IPS-18c (cell line): ENCODE results near the gene PHETA1.
"Not testable (repeated sequence)": the region's sequence is repeated elsewhere in the genome, so short reads cannot be mapped to it uniquely, and the experiment has no call there.

Source experiments
- H3K4me3 ChIP-seq: 2 replicates; pipeline ENCODE4 v1.7.0; 2013; ENCODE audit warnings: low read depth, mild to moderate bottlenecking, low read length, moderate library complexity; ENCODE audit not compliant: insufficient read depth
- H3K9me3 ChIP-seq: one replicate; pipeline ENCODE4 v1.6.1; 2013; ENCODE audit warnings: mild to moderate bottlenecking, low read length, moderate library complexity; ENCODE audit not compliant: control insufficient read depth, insufficient read depth

The PHETA1 gene

GRCh38 chr12:111390910-111391309 is 22.0 kb upstream of the PHETA1 start:
- H3K9me3 ChIP-seq: peaks cover 2% of the 10 kb centered on the region
- no peak overlapping the region for H3K4me3 ChIP-seq

GRCh38 chr12:111389635-111390034 is 20.7 kb upstream of the PHETA1 start:
- Histone ChIP-seq H3K9me3 (peaks cover 2% of the 10 kb centered on the region), H3K4me3 (no peak overlapping the region)

- Histone ChIP-seq H3K9me3 (peaks cover 2% of the 10 kb centered on the region), H3K4me3 (no peak overlapping the region)
Observed at GRCh38 chr12:111387747-111388323, 18.9 kb upstream of the PHETA1 start.

GRCh38 chr12:111386885-111387284 is 18.0 kb upstream of the PHETA1 start:
- no peak overlapping the region for H3K4me3 ChIP-seq

GRCh38 chr12:111384596-111384995 is 15.7 kb upstream of the PHETA1 start:
- no peaks in the 10 kb centered on the region for H3K9me3 ChIP-seq

More at GRCh38 chr12:111386885-111387284, 18.0 kb upstream of the PHETA1 start:
- H3K9me3 ChIP-seq: no peaks in the 10 kb centered on the region

GRCh38 chr12:111379942-111380554 is 11.2 kb upstream of the PHETA1 start:
- H3K9me3 ChIP-seq: peaks cover 2% of the 10 kb centered on the region
- H3K4me3 ChIP-seq: no peak overlapping the region

More at GRCh38 chr12:111384596-111384995, 15.7 kb upstream of the PHETA1 start:
- H3K4me3 ChIP-seq: no peak overlapping the region

- Histone ChIP-seq H3K4me3 (no peak overlapping the region), H3K9me3 (peaks cover 2% of the 10 kb centered on the region)
Observed at GRCh38 chr12:111377440-111377839, 8.5 kb upstream of the PHETA1 start.

- H3K4me3 ChIP-seq, H3K9me3 ChIP-seq: not testable (repeated sequence)
Observed at GRCh38 chr12:111373231-111373630, 4.3 kb upstream of the PHETA1 start.

- peak overlapping the region; percentile 75; the same call in 1 of the 2 replicates for H3K4me3 ChIP-seq
- H3K9me3 ChIP-seq: no peaks in the 10 kb centered on the region
Observed at GRCh38 chr12:111369496-111370220, 763 bp upstream of the PHETA1 start.

GRCh38 chr12:111368291-111368787 is 556 bp downstream of the PHETA1 start:
- peak overlapping the region; percentile 75 for H3K4me3 ChIP-seq

GRCh38 chr12:111367661-111368221 is 1.2 kb downstream of the PHETA1 start:
- peak overlapping the region; percentile 75 for H3K4me3 ChIP-seq
- no peaks in the 10 kb centered on the region for H3K9me3 ChIP-seq

More at GRCh38 chr12:111368291-111368787, 556 bp downstream of the PHETA1 start:
- H3K9me3 ChIP-seq: no peaks in the 10 kb centered on the region

- no peak overlapping the region for H3K4me3 ChIP-seq
- H3K9me3 ChIP-seq: no peaks in the 10 kb centered on the region
Observed at GRCh38 chr12:111366583-111366982, 2.3 kb downstream of the PHETA1 start.

GRCh38 chr12:111366075-111366474 is 2.8 kb downstream of the PHETA1 start:
- H3K9me3 ChIP-seq: no peaks in the 10 kb centered on the region
- H3K4me3 ChIP-seq: no peak overlapping the region

GRCh38 chr12:111363578-111363977 is 5.3 kb downstream of the PHETA1 start:
- H3K9me3 ChIP-seq: no peaks in the 10 kb centered on the region

GRCh38 chr12:111362687-111363475 is 6.0 kb downstream of the PHETA1 start:
- no peaks in the 10 kb centered on the region for H3K9me3 ChIP-seq
- no peak overlapping the region for H3K4me3 ChIP-seq

More at GRCh38 chr12:111363578-111363977, 5.3 kb downstream of the PHETA1 start:
- H3K4me3 ChIP-seq: no peak overlapping the region

- Histone ChIP-seq H3K9me3 (no peaks in the 10 kb centered on the region), H3K4me3 (no peak overlapping the region)
Observed at GRCh38 chr12:111361717-111362576, 6.9 kb downstream of the PHETA1 start.
